PFSK-1 (cell line): ENCODE results near the gene PLRG1.

Source experiments
- FOXP2 ChIP-seq: optimal IDR thresholded peaks from 2 replicates; pipeline ENCODE3; 2011; ENCODE audit warnings: borderline replicate concordance, control low read depth, inconsistent platforms; ENCODE audit not compliant: insufficient read depth; ENCODE audit errors: extremely low read length, extremely low read depth
- POLR2AphosphoS5 ChIP-seq: IDR thresholded peaks from 2 replicates; pipeline ENCODE4 v1.6.1; 2012; ENCODE audit warnings: low read depth, mild to moderate bottlenecking, control low read depth, low read length, moderate library complexity
- SIN3A ChIP-seq: IDR thresholded peaks from 2 replicates; pipeline ENCODE4 v1.6.1; 2012; ENCODE audit warnings: mild to moderate bottlenecking, low read length, moderate library complexity, borderline replicate concordance; ENCODE audit not compliant: insufficient read depth
- TAF1 ChIP-seq: IDR thresholded peaks from 2 replicates; pipeline ENCODE4 v1.6.1; 2012; ENCODE audit warnings: low read length, control low read depth, borderline replicate concordance; ENCODE audit not compliant: insufficient read depth
- TF ChIP-seq, protein P1 (sequence below), 2 experiments: IDR thresholded peaks; 2 replicates each; pipeline versions ENCODE4 v1.6.1 to v1.8.0; 2011 to 2012; ENCODE audit warnings: low read depth in 2 of 2, low read length in 2 of 2, control low read depth in 1 of 2, inconsistent platforms in 1 of 2, mild to moderate bottlenecking in 1 of 2, moderate library complexity in 1 of 2; ENCODE audit not compliant: insufficient read depth in 1 of 2

Gene PLRG1

DNA sequence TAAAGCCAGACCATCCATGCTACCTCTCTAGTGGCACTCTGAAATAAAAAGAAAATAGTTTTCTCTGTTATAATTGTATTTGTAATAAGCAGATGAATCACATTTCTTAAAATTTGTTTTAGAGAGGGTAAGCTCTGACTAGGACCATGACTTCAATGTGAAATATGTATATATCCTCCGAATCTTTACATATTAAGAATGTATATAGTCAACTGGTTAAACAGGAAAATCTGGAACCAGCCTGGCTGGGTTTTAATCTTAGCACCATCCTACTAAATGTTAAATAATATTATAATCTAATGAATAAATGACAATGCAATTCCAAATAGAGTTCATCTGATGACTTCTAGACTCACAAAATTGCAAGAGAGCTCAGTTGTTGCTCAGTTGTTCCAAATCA is 14.1 kb upstream of the PLRG1 start:
- TF ChIP-seq FOXP2 (no peak), SIN3A (no peak), POLR2AphosphoS5 (no peak)

DNA sequence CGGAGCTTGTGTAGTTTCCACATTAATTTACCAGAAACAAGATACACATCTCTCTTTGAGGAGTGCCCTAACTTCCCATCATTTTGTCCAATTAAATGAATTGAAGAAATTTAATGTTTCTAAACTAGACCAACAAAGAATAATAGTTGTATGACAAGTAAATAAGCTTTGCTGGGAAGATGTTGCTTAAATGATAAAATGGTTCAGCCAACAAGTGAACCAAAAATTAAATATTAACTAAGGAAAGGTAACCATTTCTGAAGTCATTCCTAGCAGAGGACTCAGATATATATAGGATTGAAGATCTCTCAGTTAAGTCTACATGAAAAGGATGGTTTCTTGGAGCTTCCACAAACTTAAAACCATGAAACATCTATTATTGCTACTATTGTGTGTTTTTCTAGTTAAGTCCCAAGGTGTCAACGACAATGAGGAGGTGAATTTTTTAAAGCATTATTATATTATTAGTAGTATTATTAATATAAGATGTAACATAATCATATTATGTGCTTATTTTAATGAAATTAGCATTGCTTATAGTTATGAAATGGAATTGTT is 12.6 kb upstream of the PLRG1 start, which contains the start of gene FGB:
Gene FGB (plus strand): TSS at position 315 of the 558 bp plus-strand sequence. CDS start 8 bp downstream, at position 323.
- TF ChIP-seq TAF1, result no peak
- TF ChIP-seq, protein P1, sequence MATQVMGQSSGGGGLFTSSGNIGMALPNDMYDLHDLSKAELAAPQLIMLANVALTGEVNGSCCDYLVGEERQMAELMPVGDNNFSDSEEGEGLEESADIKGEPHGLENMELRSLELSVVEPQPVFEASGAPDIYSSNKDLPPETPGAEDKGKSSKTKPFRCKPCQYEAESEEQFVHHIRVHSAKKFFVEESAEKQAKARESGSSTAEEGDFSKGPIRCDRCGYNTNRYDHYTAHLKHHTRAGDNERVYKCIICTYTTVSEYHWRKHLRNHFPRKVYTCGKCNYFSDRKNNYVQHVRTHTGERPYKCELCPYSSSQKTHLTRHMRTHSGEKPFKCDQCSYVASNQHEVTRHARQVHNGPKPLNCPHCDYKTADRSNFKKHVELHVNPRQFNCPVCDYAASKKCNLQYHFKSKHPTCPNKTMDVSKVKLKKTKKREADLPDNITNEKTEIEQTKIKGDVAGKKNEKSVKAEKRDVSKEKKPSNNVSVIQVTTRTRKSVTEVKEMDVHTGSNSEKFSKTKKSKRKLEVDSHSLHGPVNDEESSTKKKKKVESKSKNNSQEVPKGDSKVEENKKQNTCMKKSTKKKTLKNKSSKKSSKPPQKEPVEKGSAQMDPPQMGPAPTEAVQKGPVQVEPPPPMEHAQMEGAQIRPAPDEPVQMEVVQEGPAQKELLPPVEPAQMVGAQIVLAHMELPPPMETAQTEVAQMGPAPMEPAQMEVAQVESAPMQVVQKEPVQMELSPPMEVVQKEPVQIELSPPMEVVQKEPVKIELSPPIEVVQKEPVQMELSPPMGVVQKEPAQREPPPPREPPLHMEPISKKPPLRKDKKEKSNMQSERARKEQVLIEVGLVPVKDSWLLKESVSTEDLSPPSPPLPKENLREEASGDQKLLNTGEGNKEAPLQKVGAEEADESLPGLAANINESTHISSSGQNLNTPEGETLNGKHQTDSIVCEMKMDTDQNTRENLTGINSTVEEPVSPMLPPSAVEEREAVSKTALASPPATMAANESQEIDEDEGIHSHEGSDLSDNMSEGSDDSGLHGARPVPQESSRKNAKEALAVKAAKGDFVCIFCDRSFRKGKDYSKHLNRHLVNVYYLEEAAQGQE (IDR thresholded peaks at IDR 0.05; ENCODE audit: insufficient read depth in 1 of 2, low read depth in 2 of 2, low read length in 2 of 2), result no peak
- TF ChIP-seq SIN3A, result no peak
- no peak for TF ChIP-seq FOXP2
- TF ChIP-seq POLR2AphosphoS5, result no peak

DNA sequence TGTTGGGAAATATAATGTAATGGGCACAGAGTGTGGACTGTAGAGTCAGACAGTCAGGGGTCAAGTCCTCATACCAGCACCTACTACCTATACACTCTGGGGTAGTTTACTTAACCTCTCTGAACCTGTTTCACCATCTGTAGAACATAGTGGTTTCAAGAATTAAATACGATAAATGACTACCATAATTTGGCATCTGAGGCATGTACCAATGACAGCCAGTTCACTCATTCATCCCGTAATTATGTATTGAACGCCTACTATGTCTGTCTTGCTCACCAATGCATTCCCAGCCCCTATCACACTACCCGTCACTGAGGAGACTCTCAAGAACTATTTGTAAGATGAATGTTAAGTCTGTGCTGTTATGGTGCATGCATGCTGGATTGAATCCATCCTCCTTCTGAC is 10.6 kb upstream of the PLRG1 start:
- TF ChIP-seq POLR2AphosphoS5, result no peak
- no peak for TF ChIP-seq FOXP2
- TF ChIP-seq TAF1, result no peak
- TF ChIP-seq SIN3A, result no peak
- TF ChIP-seq, protein P1 (IDR thresholded peaks at IDR 0.05; ENCODE audit: insufficient read depth in 1 of 2, low read depth in 2 of 2, low read length in 2 of 2), result no peak

DNA sequence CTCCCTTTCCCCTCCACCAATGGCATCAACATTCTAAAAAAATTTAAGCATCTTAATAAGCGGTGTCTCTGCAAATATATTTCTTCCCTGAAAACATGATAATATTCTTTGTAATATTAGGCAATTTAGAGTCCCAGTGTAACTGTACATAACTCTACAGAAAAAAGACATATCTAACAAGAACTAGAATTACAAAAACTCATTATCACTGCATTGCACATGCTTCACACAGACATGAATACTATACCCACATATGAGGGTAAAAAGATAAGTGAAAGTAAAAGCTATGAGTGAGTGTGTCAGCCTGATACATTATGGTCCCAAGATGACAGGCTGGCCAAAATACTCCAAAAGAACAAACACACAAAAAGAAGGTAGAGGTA is 10.2 kb upstream of the PLRG1 start:
- TF ChIP-seq SIN3A (no peak), POLR2AphosphoS5 (no peak), FOXP2 (no peak), TAF1 (no peak)
- TF ChIP-seq, protein P1 (IDR thresholded peaks at IDR 0.05; ENCODE audit: insufficient read depth in 1 of 2, low read depth in 2 of 2, low read length in 2 of 2), result no peak

DNA sequence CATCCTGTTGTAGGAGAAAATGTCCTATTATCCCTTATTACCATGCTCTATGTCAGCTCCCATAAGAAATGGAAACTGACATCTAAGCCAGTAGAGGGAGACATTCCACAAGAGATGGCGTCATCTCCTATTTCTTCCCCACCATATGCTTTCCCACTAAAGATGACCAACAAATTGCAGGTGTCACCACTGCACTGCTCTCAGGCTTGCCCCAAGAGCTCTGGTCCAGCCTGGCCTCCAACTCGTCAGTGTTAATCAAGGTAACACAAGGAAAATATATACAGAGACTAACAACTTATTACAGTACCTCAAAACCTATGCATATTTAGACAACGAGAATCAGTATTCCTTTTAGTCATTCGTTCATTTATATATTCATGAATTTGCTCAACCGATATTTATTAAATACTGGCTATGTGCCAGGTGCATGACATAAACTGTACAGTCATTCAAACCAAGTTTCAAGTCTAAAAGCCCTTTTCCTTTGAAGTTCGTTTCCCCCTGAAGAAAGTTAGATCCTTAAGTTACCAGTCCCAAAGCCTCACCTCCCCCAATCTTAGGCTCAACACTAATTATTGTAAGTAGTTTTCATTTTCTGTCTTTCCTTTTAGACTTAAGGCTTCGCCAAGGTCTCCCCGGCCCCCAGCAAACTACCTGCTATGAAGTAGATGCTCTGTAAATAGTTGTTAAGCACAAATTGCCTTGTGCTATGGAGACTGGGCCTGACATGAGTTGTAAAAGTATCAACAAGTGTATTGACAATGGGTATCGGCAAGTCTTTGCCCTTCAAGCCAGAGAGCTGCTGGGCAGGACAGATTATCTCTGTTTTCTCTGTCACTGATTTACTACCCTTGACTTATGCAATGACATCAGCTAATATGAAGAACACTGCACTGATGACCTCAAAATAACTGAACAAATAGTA is 9.6 kb upstream of the PLRG1 start:
- TF ChIP-seq SIN3A (no peak), TAF1 (no peak), POLR2AphosphoS5 (no peak), FOXP2 (no peak)
- TF ChIP-seq, protein P1 (IDR thresholded peaks at IDR 0.05; ENCODE audit: insufficient read depth in 1 of 2, low read depth in 2 of 2, low read length in 2 of 2), result no peak
